H54 (cell line): ENCODE data around the gene PPM1N.

Source experiments
- DNase-seq: peaks from one replicate; pipeline ENCODE4 v3.0.0; 2011; ENCODE audit warnings: low spot score, mixed read lengths; ENCODE audit not compliant: insufficient read length
- FAIRE-seq: peaks from 3 replicates; lab custom pipeline; 2011; peaks lifted over from hg19 to GRCh38; lab: Jason Lieb, UNC
- POLR2A ChIP-seq: IDR thresholded peaks from 2 replicates; pipeline ENCODE4 v1.6.1; 2011; ENCODE audit warnings: low read depth, mild to moderate bottlenecking, low read length

The PPM1N gene

GRCh38 chr19:45474606-45475521, 23.4 kb upstream of the PPM1N start:
- TF ChIP-seq POLR2A = no peak
- no peak for FAIRE-seq
- no peak for DNase-seq

- FAIRE-seq = no peak
- no peak for TF ChIP-seq POLR2A
- no peak for DNase-seq
These were observed 22.5 kb upstream of the PPM1N start for GRCh38 chr19:45475537-45476291.

- FAIRE-seq (no peak), DNase-seq (no peak)
- no peak for TF ChIP-seq POLR2A
These were observed 21.9 kb upstream of the PPM1N start for GRCh38 chr19:45476304-45476703.

- no peak for FAIRE-seq
- no peak for DNase-seq
- TF ChIP-seq POLR2A = no peak
These were observed 21.1 kb upstream of the PPM1N start for GRCh38 chr19:45477186-45477585.

GRCh38 chr19:45477713-45478453, 20.4 kb upstream of the PPM1N start:
- FAIRE-seq = no peak
- no peak for TF ChIP-seq POLR2A
- no peak for DNase-seq

- no peak for DNase-seq
- FAIRE-seq = no peak
- no peak for TF ChIP-seq POLR2A
These were observed 19.6 kb upstream of the PPM1N start for GRCh38 chr19:45478454-45479238.

GRCh38 chr19:45483033-45483432, 15.2 kb upstream of the PPM1N start:
- TF ChIP-seq POLR2A = no peak
- no peak for FAIRE-seq
- no peak for DNase-seq

- FAIRE-seq = no peak
- no peak for DNase-seq
- TF ChIP-seq POLR2A = no peak
These were observed 13.8 kb upstream of the PPM1N start for GRCh38 chr19:45484273-45484945.

GRCh38 chr19:45485305-45486077, 12.8 kb upstream of the PPM1N start:
- FAIRE-seq = peak; percentile 62
- TF ChIP-seq POLR2A = no peak
- no peak for DNase-seq

- no peak for DNase-seq
- no peak for TF ChIP-seq POLR2A
- FAIRE-seq = no peak
These were observed 9.5 kb upstream of the PPM1N start for GRCh38 chr19:45488708-45489107.

- no peak for DNase-seq
- no peak for FAIRE-seq
- TF ChIP-seq POLR2A = no peak
These were observed 8.9 kb upstream of the PPM1N start for GRCh38 chr19:45489216-45489855.

GRCh38 chr19:45492137-45492626, 6.1 kb upstream of the PPM1N start:
- TF ChIP-seq POLR2A = no peak
- FAIRE-seq = no peak
- no peak for DNase-seq
